ENCODE data around the gene TAB2. TPM values are rescaled to one million over a fixed set of nuclear protein-coding genes. Genes with fewer than 3 reads are reported as not detected.

Gene TAB2
- total RNA-seq, 4 donors from 2014 or later, result 59.2 to 121 (median 83.8) TPM

DNA sequence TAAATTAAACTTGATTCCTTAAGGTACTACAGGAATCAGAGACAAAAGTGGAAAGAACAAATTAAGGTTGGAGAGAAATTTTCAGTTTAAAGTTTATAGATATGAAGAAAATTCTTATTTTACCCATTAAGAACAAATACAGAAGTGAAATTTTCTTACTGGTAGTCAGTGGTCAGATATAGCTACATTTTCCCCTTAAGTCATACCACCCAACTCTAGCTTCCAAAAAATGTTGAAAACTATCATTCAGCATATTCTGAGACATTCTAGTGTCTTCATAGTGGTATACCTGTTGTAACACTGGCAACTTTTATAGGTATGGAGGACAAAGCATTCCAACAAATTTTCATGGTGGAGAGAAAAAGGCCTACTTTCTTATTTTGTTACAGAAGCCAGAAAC, 67.0 kb downstream of the TAB2 start:
- TF ChIP-seq, protein P1, sequence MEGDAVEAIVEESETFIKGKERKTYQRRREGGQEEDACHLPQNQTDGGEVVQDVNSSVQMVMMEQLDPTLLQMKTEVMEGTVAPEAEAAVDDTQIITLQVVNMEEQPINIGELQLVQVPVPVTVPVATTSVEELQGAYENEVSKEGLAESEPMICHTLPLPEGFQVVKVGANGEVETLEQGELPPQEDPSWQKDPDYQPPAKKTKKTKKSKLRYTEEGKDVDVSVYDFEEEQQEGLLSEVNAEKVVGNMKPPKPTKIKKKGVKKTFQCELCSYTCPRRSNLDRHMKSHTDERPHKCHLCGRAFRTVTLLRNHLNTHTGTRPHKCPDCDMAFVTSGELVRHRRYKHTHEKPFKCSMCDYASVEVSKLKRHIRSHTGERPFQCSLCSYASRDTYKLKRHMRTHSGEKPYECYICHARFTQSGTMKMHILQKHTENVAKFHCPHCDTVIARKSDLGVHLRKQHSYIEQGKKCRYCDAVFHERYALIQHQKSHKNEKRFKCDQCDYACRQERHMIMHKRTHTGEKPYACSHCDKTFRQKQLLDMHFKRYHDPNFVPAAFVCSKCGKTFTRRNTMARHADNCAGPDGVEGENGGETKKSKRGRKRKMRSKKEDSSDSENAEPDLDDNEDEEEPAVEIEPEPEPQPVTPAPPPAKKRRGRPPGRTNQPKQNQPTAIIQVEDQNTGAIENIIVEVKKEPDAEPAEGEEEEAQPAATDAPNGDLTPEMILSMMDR (IDR thresholded peaks at IDR 0.05; ENCODE audit: low read depth), result no peak

DNA sequence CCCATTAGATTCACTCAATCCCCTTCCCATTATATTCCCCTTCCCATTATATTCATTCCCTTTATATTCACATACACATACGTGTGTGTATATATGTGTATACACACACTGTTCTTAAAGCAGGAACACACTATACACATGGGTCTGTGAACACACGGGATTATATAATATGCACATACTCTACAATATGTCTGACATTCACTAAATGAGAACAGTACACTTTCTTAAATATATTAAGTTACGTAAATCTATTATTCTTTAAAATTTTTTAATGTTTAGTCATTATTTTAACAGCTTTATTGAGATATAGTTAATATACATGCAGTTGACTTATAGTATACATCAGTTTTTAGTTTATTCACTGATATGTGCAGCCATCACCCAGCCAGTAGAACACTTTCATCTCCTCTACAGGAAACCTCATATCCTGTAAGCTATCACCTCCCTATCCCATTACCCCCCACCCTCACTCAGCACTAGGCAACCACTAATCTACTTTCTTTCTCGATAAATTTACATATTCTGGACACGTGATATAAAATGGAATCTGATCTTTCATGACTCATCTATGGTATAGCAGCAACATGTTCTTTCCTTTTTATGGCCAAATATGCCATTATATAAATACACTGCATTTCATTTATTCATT, 68.6 kb downstream of the TAB2 start:
- TF ChIP-seq, protein P1 (IDR thresholded peaks at IDR 0.05; ENCODE audit: low read depth), result no peak

DNA sequence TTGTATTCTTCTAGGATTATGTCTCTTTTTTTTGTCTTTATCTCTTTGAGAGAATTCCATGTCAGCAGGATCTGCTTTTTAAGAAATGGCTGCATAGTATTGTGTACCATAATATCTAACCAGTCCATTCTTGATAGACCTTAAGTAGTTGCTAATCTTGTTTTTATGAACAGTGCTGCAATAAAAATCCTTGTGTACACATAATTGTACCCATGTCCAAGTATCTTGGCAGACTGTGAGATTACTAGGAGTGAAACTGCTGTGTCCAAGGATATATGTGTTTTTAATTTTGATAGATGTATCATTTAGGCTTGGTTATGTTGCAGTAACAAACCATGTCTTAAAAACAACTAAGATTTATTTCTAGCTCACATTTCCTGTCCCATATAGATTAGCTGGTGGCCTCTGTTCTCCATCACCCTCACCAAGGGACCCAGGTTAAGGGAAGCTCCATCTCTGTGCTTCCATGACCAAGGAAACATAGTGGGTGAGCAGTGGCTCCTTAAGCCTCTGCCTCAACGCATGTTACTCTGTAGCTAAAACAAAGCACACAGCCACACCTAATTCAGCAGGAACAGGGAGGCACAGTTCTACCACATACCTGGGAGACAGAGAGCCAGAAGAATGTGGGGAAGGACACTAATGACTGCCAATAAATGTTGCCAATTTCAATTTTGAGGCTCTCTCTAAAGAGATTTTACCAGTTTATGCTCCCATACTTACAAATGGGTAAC, 70.4 kb downstream of the TAB2 start:
- TF ChIP-seq, protein P1 (IDR thresholded peaks at IDR 0.05; ENCODE audit: low read depth), result no peak

DNA sequence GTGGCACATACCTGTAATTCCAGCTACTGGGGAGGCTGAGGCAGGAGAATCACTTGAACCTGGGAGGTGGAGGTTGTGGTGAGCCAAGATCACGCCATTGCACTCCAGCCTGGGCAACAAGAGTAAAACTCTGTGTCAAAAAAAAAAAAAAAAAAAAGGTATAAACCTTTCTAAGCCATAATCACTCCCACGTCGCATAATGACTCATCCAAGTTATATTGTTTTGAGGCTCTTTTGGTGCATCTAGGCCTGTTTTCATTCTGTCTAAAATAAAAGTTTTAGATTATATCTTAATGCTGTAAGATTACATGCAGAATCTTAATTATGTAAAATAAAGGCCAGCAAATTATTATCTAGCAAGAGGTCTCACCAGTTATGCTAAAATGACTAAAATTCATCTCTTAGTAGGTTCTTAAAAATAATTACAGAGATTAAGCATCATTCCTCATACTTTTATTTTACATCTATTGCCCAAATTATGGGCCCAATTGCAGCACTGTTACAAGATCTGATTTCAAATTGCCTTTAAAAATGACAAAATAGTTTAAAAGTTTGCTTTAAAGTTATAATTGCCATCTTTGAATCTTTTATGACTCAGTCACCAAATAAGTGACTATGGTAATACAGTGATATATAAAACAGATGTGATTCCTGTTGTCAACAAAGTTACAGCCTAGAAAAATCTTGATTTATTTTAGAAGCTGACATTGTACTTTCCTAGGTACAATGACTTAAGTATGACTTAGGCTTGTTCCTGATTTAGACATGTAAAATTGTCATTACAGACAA, 72.2 kb downstream of the TAB2 start:
- TF ChIP-seq, protein P1 (IDR thresholded peaks at IDR 0.05; ENCODE audit: low read depth), result no peak

DNA sequence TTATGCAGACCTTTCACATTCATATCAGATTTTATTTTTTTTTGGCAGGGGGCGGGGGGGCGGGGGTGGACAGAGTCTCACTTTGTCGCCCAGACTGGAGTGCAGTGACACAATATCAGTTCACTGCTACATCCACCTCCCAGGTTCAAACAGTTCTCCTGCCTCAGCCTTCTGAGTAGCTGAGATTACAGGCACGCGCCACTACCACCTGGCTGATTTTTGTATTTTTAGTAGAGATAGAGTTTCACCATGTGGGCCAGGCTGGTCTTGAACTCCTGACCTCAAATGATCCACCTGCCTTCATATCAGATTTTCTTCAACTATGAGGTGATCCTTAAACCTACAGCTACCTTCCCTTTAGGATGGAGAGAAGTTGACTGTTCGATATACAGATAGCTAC, 74.6 kb downstream of the TAB2 start:
- TF ChIP-seq, protein P1 (IDR thresholded peaks at IDR 0.05; ENCODE audit: low read depth), result no peak

DNA sequence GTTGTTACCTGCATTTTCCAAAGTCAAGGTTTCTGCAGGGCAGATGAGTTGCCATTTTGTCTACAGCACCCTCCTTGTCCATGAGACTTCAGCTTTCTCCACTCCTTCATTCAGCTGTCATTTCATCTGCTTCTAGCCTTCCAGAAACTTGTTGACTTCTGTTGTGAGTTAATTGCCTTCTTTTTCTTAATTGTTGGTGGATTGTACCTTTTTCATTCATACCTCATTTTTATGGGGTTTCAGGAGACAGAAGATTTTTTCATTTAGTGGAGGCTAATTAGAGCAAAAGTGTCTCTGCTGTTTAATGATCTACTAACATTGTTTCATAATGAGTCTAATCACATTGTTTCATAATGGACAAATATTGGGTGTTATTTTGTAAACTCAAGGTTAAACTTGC, 75.0 kb downstream of the TAB2 start:
- TF ChIP-seq, protein P1 (IDR thresholded peaks at IDR 0.05; ENCODE audit: low read depth), result no peak
